ENCODE data around the gene TMEM260.
"Not testable (repeated sequence)": the region's sequence is repeated elsewhere in the genome, so short reads cannot be mapped to it uniquely, and the experiment has no call there.

The TMEM260 gene

DNA sequence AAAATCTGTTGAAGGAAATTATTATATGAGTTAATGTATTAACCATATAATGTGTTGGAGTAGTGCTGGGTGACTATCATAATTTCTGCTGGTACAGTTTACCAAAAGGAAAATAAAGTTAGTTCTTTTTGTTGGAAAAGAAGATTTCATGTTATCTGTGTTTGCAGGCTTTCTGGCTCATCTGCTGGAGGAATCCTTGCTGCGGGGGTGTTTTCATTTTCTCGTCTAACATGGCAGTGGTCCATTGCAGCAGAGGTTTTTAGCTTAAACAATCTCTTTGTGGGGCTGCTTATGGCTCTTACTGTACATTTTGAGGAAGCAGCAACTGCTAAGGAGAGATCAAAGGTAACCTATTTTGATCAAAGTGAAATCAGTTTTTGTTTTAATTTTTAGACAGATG lies 24.1 kb downstream of the TMEM260 start:
- DNase-seq, result no peak

DNA sequence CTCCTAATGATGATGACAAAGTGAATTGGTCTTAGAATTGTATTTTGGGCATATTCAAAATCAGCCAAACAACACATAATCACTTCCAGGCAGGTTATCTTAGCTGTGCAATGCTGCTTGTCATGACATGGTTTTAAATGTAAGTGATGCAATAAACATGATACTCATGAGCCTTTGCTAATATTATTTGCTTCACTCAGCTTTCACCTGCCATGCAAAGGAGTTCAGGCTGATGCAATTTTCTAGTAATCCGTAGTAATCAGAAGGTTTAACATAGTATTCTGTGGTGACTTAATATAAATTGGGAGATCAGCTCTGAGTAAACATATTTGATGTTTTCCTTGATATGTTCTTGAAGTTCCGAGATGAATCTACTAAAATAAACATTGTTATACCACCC lies 29.1 kb downstream of the TMEM260 start:
- no peak for DNase-seq

DNA sequence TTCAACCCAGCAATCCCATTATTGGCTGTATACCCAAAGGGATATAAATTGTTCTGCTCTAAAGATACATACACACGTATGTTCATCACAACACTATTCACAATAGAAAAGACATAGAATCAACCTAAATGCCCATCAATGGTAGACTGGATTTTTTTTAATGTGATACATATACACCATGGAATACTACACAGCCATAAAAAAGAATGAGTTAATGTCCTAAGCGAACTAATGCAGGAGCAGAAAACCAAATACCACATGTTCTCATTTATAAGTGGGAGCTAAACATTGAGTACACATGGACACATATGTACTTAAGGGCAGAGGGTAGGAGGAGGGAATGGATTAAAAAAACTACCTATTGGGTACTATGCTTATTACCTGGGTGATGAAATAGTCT lies 32.1 kb downstream of the TMEM260 start:
- not testable (repeated sequence) for DNase-seq

DNA sequence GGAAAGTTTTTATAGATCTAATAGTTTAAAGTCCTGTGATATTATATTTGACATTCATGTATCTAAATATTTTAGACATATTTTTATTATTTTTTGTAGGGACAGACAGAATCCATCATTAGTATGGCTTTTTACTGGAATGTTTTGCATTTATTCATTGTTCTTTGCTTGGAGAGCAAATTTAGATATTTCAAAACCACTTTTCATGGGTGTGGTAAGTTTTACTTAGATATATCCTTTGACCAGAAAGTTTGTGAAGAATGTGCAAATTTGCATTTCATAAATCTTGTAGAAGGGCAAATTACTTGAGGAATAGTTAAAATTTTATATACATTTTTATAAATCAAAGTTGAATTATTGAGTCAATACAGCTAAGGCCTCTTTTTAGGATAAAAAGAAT lies 37.5 kb downstream of the TMEM260 start:
- DNase-seq, result no peak

DNA sequence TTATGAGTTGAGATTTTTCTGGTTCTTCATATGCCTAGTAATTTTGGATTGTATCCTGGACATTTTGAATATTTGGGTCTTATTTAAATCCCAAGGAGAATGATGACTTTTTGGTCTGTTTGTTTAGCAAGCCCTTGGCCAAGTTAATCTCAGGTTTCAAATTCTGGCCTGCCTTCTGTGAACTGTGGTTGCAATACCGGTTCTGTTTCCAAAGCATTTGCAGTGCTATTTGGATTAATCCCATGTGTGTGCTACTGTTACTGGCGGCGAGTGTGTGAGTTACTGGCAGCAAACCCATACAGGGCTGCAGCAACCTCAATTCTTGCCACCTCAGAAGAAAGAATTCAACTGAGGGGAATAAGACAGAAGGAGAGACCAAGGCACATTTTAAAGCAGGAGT lies 51.1 kb downstream of the TMEM260 start:
- no peak for DNase-seq

DNA sequence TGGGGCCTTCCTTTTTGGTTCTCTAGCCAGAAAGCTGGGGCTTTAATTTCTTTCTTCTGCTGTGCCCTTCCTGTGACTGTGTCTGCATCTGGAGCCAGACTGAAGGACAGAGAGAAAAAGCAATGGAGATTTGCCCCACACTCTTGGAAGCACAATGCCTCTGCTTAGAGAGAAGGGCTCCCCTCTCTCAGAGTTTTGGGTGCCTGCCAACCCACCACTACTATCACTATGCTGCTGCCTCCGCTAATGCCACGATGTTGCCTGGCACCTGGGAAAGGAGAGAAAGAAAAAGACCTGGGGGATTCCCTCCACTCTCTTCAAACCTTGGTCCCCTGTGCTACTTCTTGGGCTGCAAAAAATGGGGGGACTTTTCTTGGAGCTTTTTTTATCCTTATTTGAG lies 52.6 kb downstream of the TMEM260 start:
- no peak for DNase-seq

DNA sequence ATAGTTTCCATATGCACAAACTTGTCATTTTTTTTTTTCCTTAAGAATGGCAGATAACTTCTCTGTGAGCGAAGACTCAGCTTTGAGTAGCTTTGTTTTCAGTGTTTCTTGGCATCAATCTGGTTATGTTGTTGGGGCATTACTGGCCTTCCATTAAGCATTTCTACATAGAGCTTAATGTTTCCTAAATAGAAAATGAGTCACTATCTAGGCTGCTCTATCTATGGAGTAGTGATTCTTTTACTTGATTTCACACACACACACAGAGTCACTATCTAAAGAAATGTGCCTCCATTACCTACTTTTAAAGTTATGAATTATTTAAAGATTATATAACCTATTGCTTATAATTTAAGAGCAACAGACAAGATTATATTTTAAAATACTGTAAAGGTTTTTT lies 53.9 kb downstream of the TMEM260 start:
- no peak for DNase-seq

DNA sequence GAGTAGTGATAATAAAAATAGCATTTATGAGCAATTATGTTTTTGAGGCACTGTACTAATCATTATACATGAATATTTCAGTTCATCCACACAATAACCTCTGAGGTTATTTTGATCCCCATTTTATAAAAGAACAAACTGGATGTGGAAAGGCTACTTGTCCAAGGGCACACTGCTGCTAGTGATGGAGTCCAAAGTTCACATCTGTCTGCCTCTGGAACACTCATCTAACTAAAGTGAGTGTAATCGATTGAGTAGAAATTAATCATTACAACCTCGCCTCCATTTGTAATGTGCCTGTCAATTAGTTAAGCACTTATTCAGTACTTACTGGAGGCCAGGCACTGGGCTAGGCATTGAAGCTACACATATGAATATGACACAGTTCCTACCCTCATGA lies 55.4 kb downstream of the TMEM260 start:
- no peak for DNase-seq

DNA sequence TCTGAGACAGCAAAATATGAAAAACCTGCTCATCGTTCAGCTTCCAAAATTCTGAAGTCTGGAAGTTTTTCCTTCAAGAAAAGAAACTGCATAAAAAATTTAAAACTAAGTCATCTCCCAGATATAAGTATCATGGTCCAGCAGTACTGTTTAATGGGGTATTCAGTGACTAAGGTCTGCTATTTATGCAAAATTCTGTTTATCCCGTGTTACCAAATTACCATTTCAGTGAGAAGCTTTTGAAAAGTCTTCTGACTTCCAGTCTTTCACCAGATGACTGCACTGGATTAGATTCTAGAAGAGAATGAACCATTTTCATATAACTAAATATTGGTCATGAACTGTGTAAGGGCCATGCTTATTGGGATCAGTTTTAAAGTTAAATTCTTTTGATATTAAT lies 67.9 kb downstream of the TMEM260 start:
- DNase-seq, result no peak

DNA sequence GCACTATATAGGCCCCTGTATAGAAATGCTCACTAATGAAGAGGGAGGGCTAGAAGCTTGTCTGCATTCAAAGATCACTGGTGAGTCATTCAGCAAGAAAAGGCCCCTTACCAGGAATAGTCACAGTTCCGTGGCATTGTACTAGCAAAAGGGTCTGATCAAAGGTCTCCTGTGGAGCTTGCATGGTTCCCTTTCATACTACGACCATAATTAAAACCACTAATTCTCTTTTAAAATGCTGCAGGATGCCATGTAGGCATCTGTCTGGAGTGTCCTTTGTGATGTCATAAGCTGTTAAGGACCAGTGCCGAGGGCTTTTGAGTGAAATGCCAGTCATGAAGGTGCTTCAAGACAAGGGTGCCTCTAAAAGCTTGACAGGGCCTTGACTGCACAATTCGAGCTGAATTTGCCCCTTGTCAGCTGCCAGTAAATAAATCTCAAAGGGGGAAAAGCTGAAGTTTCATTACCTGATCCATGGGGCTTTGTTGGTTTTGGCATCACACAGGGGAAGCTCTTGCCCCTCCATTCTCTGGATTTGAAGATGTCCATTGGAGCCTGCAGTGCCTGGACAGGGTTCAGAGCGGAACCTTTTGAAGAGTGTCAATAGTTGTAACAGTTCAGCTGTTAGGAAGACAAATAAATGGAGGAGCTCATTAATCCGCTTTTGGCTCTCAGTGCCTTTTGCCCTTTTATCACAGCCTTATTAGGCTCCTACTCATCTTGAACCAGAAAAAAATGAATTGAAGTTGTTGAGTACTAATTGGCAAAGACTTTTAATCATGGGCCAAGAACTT lies 69.1 kb downstream of the TMEM260 start:
- no peak for DNase-seq

DNA sequence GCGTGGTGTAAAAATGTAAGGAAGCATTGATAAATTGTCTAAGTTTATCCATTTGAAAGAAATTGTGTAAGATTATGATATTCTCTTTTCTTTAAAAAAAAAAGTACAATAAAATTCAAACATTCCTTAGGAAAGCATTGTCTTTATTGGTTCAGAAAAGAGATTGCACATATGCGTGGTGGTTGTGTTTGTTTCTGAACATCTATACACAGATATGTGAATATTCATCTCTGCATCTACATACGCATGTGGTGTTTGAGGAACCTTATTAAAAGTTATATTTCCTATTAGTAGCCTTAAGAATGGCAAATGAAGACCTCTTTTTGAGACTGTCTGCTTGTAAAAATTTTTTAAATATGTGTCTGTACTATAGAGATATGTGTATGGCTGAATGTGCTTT lies 69.8 kb downstream of the TMEM260 start:
- DNase-seq, result no peak

DNA sequence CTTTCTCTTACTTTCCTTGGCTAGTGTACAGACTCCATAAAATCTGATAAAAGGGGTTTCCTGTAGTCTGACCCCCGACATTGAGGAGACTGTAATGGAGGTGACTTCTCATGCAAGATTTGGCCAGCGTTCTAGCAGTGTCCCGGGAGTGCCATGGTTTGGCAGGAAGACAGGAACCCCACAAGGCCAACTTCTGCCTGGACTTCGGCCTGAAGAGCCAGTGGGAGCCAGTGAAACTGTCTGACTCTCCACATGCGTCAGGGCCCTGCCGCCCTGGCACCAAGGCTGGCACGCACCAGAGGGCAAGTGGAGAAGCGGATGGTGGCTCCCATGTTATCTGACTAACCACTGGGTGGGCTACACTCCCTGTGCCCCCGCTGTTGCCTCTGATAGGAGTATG lies 70.5 kb downstream of the TMEM260 start:
- DNase-seq, result no peak

DNA sequence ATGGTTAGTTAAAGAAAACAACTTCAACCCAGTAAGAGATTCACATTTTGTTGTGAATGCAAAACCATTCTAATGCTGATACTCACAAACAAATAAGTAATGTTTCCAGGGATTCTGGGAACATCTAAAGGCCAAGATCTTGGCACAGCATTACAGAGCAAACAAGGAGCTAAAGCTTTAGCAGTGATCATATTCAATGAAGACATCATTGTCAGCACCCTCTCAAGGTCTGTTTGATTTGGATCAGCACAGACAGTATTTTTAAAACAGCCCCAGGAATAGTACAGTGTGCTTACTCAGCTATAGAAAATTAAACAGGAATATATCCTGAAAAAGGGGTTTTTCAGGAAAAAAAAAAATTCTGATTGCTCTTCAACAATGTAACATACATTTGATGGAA lies 71.4 kb downstream of the TMEM260 start:
- DNase-seq, result no peak

DNA sequence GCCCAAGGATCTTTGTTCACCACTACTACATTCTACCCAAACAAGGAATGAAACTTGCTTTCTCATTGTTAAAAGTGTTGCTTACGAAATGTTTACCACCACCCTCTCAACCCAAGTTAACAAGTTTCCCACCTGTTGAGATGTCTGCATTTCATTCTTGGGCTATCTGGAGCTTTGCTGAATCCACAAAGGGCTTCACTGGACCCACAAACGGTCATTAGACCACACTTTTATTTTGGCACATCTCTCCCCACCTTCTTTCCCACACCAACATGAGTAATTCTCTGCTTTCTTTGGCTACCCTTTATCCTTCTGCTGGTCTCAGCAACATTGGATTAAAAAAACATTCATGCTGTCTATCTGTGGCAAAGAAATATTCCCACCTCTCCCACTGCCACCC lies 78.0 kb downstream of the TMEM260 start:
- no peak for DNase-seq

DNA sequence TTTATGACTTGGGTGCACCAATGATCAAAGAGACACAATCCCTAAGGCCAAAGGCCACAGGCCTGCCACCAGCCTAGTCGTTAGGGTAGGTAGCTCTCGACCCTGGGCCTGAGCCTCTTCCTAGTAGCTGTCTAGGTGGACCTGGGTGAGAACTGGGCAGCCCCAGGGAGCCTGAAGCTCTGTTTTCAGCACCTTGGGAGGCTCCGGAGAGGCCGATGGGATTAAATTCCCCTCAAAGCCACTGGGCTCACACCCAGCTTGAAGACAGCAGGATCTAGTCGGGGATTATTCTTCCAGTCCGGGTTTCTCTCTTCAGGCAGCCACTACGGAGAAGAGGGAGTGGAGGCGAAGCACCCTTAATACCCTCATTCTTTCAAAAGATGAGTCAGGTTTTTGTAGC lies 79.8 kb downstream of the TMEM260 start:
- no peak for DNase-seq

DNA sequence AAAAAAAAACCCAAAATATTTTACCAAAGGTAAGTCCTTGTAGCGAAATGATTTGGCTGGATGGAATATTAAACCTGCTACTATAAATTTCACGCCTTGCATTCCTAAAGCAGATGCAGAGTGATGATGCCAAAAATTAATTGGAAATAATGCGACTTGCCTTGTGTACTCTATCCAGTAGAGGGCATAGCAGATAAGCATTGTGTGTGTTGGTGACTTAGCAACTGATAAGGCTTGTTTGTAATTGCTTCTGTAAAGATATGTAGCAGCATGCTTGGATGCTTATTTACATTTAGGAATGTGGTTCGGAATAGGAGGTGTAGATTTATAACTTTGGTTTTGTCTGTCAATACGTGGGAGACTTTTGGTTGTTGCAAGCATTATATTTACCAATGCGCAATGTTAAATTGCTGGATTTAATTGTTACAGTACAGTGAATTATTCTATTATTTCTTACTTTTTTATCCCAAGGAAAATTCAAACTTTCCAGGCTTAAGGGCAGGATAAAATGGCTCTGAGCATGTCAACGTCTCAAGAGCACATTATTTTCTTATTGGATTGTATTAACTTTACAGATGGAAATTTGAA lies 80.5 kb downstream of the TMEM260 start:
- DNase-seq, result no peak

DNA sequence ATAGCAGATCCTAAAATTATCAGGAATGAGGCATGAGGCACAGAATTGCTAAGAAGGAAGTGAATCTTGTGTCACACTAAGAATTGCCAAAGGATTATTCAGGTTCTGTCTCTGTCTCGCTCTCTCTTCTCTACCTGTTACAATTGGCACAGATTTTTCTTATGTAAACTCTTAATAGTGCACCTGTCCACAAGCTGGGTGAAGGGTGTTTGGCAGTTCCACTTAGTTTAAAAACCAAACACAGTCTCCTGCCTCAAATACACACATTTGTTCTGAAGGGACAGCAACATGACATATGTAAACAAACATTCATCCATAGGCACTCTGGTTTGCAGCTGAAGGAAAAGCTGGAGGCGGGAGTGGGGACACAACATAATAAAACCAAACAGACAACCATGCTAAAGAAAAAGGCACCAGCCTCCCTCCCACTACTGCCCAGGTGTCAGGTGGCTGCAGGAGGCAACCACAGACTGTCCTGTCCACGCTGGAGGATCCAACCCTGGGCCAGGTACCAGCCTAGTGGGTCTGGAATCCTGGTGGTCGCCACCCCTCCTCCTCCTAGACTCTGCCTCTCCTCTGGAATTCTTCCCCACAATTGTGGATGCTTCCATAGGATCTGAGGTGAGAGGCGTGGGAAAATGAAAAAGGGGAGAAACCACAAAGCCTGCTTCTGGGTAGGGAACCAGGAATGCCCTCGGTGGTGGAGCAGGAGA lies 81.2 kb downstream of the TMEM260 start:
- no peak for DNase-seq

DNA sequence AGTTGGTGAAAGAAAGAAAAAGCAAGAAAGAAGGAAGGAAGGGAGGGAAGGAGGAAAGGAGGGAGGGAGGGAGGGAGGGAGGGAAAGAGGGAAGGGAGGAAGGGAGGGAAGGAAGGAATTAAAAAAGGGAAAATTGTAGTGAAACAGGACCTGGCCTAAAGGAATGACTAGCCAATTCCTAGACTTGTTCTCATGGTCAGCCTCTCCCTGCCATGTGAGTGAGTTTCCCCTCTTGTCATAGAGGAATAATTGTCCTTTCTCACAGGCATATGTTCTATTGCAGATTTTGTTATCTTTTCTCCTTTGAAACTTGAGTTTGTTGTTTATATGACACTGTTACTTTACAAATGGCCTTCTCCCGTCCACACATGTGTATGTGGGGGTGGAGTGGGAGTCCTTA lies 81.9 kb downstream of the TMEM260 start:
- no peak for DNase-seq

DNA sequence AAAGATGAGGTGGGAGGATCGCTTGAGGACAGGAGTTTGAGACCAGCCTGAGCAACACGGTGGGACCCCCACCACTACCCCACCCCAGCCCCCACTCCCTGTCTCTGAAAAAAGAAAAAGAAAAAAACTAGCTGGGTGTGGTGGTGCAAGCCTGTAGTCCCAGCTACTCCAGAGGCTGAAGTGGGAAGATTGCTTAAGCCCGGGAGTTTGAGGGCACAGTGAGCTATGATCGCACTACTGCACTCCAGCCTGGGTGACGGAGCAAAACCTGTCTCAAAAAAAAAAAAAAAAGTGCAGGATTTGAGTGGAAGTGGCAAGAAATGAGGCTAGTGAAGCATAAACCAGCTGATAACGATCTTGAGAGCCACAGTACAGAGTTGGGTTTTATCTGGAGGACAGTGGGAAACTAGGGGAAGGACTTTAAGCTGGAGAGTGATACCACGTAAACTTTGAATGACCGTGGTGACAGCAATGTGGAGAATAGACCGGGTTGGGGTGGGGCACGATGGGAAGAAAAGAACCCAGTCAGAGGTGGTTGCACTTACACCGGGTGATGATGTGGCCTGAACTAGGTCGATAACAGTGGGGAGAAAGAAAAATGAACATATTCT lies 85.3 kb downstream of the TMEM260 start:
- DNase-seq, result no peak

DNA sequence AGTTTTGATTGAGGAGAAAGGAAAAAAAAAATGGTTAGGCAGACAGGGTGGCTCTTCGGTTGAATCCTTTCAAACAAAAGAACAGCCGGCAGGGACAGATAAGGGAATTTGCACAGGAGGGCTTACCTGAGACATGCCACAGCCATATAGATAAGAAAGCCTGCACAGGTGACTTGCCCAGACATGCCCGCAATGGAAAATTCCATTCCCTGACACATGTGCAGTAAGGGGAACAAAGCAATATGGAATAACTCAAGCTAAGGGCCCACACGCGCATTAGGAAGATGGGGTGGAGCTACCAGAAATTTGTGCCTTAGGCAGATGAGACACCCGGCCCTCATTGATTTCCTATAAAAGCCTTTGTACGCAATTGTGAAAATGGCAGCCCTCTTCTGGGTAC lies 86.7 kb downstream of the TMEM260 start:
- DNase-seq, result no peak

DNA sequence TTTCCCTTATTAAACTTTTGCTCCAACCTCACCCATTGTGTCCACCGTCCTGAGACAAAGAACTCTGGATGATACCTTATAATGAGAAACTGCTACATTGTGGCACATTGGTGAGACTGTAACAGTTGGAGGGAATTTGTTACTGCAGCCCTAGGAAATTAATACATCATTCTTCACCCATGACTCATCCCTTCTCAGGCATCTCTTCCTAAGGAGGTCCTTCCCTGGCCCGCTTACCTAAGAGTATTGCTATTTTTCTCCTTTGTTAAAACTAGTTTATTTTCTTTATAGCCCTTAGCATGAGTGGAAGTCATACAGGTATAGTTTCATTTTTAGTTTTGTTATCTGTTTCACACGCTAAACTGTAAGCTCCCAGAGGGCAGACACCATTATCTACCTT lies 87.1 kb downstream of the TMEM260 start:
- DNase-seq, result no peak

DNA sequence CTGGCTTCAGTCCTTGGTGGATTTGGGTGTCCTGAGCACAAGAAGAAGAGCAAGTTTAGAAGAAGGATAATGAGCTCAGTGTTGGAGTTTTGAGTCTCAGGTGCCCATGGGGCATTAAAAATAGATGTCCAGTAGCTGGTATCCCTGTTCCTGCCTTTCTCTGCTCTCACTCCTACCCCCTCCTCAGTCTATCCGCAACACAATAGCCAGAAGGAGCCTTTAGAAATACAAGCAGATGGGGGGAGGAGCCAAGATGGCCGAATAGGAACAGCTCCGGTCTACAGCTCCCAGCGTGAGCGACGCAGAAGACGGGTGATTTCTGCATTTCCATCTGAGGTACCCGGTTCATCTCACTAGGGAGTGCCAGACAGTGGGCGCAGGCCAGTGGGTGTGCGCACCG lies 87.7 kb downstream of the TMEM260 start:
- not testable (repeated sequence) for DNase-seq

DNA sequence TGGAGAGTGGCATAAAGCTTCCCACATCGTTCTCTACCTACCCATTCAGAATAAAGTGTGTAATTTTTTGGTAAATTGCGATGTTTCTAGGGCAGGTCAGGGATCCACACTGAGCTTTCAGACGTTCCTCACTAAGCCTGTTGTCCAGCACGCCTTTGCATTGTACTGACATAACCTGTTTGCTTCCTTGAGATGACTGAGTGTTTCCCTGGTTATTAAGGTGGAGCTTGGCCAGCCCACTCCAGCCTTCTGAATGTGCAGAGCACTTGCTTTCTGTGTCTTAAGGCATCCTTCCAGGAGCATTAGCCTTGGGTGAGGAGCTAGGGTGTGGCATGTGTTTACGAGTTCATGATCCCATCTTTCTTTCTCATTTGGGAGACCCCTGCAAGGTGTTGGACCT lies 96.4 kb downstream of the TMEM260 start:
- no peak for DNase-seq

DNA sequence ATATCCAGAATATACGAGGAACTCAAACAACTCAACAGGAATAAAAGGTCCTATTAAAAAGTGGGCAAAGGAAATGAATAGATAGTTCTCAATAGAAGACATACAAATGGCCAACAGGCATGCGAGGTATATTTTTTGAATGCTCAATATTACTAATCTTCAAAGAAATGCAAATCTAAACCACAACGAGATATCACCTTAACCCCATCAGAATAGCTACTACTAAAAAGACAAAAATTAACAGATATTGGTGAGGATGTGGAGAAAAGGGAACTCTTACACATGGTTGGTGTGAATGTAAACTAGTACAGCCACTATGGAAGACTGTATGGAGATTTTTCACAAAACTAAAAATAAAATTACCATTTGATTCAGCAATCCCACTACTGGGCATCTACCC lies 99.2 kb downstream of the TMEM260 start:
- DNase-seq, result no peak

All from 8988T (cell line).